Measurements from ENCODE around the gene PRDM16.

GRCh38 chr1:3481046-3481445 is 412.0 kb downstream of the PRDM16 start:
- TF ChIP-seq RXRA (IDR thresholded peaks at IDR 0.05) (no peak), CTCF (IDR thresholded peaks at IDR 0.05; ENCODE audit: low read depth, low read length, missing input control) (no peak), EGR1 (IDR thresholded peaks at IDR 0.05; ENCODE audit: low read depth in 2 of 2) (no peak), RAD21 (IDR thresholded peaks at IDR 0.05) (no peak), SP1 (IDR thresholded peaks at IDR 0.05) (no peak), ZBTB33 (IDR thresholded peaks at IDR 0.05) (no peak), YY1 (IDR thresholded peaks at IDR 0.05) (no peak)
